ENCODE measurements around the gene B9D2. TPM values are rescaled to one million over a fixed set of nuclear protein-coding genes. Genes with fewer than 3 reads are reported as not detected.
"Not testable (repeated sequence)": the region's sequence is repeated elsewhere in the genome, so short reads cannot be mapped to it uniquely, and the experiment has no call there.

Gene B9D2
- total RNA-seq, 1 donor from 2014 or later = 7.6 TPM

- no peaks in the 10 kb centered on the region for H3K4me1 Mint-ChIP-seq (ENCODE audit: low read depth, unreplicated experiment)
- no peak overlapping the region for H3K4me3 Mint-ChIP-seq (ENCODE audit: unreplicated experiment)
- peaks cover 3% of the 10 kb centered on the region for H3K27me3 Mint-ChIP-seq (ENCODE audit: unreplicated experiment)
- peaks cover 2% of the 10 kb centered on the region for H3K9me3 Mint-ChIP-seq (ENCODE audit: unreplicated experiment)
- TF ChIP-seq CTCF (IDR thresholded peaks at IDR 0.05; ENCODE audit: partially characterized antibody, unreplicated experiment) = no peak
- no peak overlapping the region for H3K27ac Mint-ChIP-seq (ENCODE audit: unreplicated experiment)
- no peaks in the 10 kb centered on the region for H3K36me3 Mint-ChIP-seq (ENCODE audit: unreplicated experiment)
- no peak for DNase-seq
These were observed 46.5 kb upstream of the B9D2 start for GRCh38 chr19:41410336-41411054.

DNA sequence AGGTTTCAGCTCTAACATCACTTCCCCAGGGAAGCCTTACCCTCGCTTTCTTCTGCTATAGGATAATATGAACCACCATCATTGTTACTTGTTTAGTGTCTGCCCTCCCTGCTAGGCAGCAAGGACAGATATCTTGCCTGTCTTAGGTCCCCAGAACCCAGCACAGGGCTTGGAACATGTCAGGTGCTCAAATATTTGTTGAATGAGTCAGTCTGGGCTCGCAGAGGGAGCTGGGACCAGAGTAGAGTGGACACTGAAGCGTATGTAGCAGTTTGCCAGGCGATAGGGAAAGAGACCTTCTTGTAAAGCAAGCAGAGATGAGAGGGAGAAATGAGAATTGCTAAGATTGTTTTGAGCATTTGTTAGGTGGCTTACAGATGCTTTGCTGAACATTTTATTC, 45.3 kb upstream of the B9D2 start:
- no peak overlapping the region for H3K4me3 Mint-ChIP-seq (ENCODE audit: unreplicated experiment)
- H3K27me3 Mint-ChIP-seq (ENCODE audit: unreplicated experiment) = peaks cover 1% of the 10 kb centered on the region
- no peaks in the 10 kb centered on the region for H3K36me3 Mint-ChIP-seq (ENCODE audit: unreplicated experiment)
- peaks cover 2% of the 10 kb centered on the region for H3K9me3 Mint-ChIP-seq (ENCODE audit: unreplicated experiment)
- no peaks in the 10 kb centered on the region for H3K4me1 Mint-ChIP-seq (ENCODE audit: low read depth, unreplicated experiment)
- no peak for DNase-seq
- no peak for TF ChIP-seq CTCF (IDR thresholded peaks at IDR 0.05; ENCODE audit: partially characterized antibody, unreplicated experiment)
- H3K27ac Mint-ChIP-seq (ENCODE audit: unreplicated experiment) = no peak overlapping the region

DNA sequence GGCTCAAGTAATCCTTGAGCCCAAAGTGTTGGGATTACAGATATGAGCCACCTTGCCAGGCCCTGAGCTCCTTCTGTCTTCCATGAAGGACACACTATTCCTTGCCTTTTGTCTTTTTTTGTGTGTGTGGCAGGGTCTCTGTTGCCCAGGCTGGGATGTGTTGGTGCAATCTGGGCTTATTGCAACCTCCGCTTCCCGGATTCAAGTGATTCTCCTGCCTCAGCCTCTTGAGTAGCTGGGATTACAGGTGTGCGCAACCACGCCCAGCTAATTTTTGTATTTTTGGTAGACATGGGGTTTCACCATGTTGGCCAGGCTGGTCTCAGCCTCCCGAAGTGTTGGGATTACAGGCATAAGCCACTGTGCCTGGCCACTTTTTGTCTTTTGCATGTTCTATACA, 44.9 kb upstream of the B9D2 start:
- DNase-seq; H3K9me3 Mint-ChIP-seq (ENCODE audit: unreplicated experiment); H3K4me1 Mint-ChIP-seq (ENCODE audit: low read depth, unreplicated experiment); H3K27ac Mint-ChIP-seq (ENCODE audit: unreplicated experiment); H3K4me3 Mint-ChIP-seq (ENCODE audit: unreplicated experiment); H3K36me3 Mint-ChIP-seq (ENCODE audit: unreplicated experiment); H3K27me3 Mint-ChIP-seq (ENCODE audit: unreplicated experiment): not testable (repeated sequence)

- H3K27ac Mint-ChIP-seq (ENCODE audit: unreplicated experiment) = no peak overlapping the region
- no peak overlapping the region for H3K4me3 Mint-ChIP-seq (ENCODE audit: unreplicated experiment)
- no peak for DNase-seq
- no peak for TF ChIP-seq CTCF (IDR thresholded peaks at IDR 0.05; ENCODE audit: partially characterized antibody, unreplicated experiment)
- peaks cover under 1% of the 10 kb centered on the region for H3K9me3 Mint-ChIP-seq (ENCODE audit: unreplicated experiment)
- no peaks in the 10 kb centered on the region for H3K4me1 Mint-ChIP-seq (ENCODE audit: low read depth, unreplicated experiment)
- no peaks in the 10 kb centered on the region for H3K27me3 Mint-ChIP-seq (ENCODE audit: unreplicated experiment)
- no peaks in the 10 kb centered on the region for H3K36me3 Mint-ChIP-seq (ENCODE audit: unreplicated experiment)
These were observed 44.3 kb upstream of the B9D2 start for GRCh38 chr19:41408256-41408655.

GRCh38 chr19:41407271-41407670, 43.3 kb upstream of the B9D2 start:
- Mint-ChIP-seq H3K27me3 (ENCODE audit: unreplicated experiment) (no peaks in the 10 kb centered on the region), H3K9me3 (ENCODE audit: unreplicated experiment) (no peaks in the 10 kb centered on the region), H3K36me3 (ENCODE audit: unreplicated experiment) (no peaks in the 10 kb centered on the region), H3K4me1 (ENCODE audit: low read depth, unreplicated experiment) (no peaks in the 10 kb centered on the region), H3K27ac (ENCODE audit: unreplicated experiment) (peak overlapping the region; percentile 84), H3K4me3 (ENCODE audit: unreplicated experiment) (no peak overlapping the region)
- TF ChIP-seq CTCF (IDR thresholded peaks at IDR 0.05; ENCODE audit: partially characterized antibody, unreplicated experiment) = no peak
- no peak for DNase-seq
